ENCODE results near the gene ACTL7B. TPM values are rescaled to one million over a fixed set of nuclear protein-coding genes. Genes with fewer than 3 reads are reported as not detected.

The ACTL7B gene
- total RNA-seq, 1 donor from 2014 or later, result not detected

- Mint-ChIP-seq H3K4me3 (ENCODE audit: unreplicated experiment) (no peak overlapping the region), H3K9me3 (ENCODE audit: unreplicated experiment) (peaks cover 4% of the 10 kb centered on the region), H3K27me3 (ENCODE audit: low read depth, unreplicated experiment) (peaks cover 10% of the 10 kb centered on the region), H3K36me3 (ENCODE audit: low read depth, unreplicated experiment) (no peaks in the 10 kb centered on the region), H3K27ac (ENCODE audit: unreplicated experiment) (no peak overlapping the region), H3K4me1 (ENCODE audit: low read depth, unreplicated experiment) (peaks cover 8% of the 10 kb centered on the region)
- FAIRE-seq (no peak), DNase-seq (ENCODE audit: low read depth) (no peak)
- Histone ChIP-seq H3K36me3 (ENCODE audit: insufficient read depth, low read length) (no peaks in the 10 kb centered on the region), H3K9me3 (ENCODE audit: insufficient read depth, low read depth, low read length) (no peaks in the 10 kb centered on the region), H3K9ac (ENCODE audit: low read length) (no peak overlapping the region), H3K4me2 (ENCODE audit: low read length) (no peak overlapping the region), H3K4me3 (ENCODE audit: insufficient read depth, low read depth, low read length) (no peak overlapping the region), H3K27ac (ENCODE audit: low read depth, low read length) (no peak overlapping the region), H2AFZ (ENCODE audit: low read depth, low read length) (no peak overlapping the region), H3K79me2 (ENCODE audit: insufficient read depth, low read length) (no peaks in the 10 kb centered on the region), H4K20me1 (ENCODE audit: insufficient read depth, low read length) (no peaks in the 10 kb centered on the region), H3K4me1 (ENCODE audit: insufficient read depth, low read length) (no peaks in the 10 kb centered on the region), H3K27me3 (ENCODE audit: insufficient read depth, low read length) (peaks cover 14% of the 10 kb centered on the region)
- TF ChIP-seq CTCF (IDR thresholded peaks at IDR 0.05; ENCODE audit: insufficient read depth, low read depth, low read length) (no peak), EZH2 (IDR thresholded peaks at IDR 0.05; ENCODE audit: insufficient read depth, low read length) (no peak)
Observed at GRCh38 chr9:108809269-108809668, 46.5 kb downstream of the ACTL7B start.

Other genes with a start within 250 kb of the ACTL7B start
- not detected in 2 replicates for gene ACTL7A, start 6.3 kb upstream of the ACTL7B start, total RNA-seq
- 20.7 and 23.4 TPM in 2 replicates for gene ELP1, start 78.1 kb upstream of the ACTL7B start, total RNA-seq
- 16.3 and 16.7 TPM in 2 replicates for gene ABITRAM, start 78.4 kb upstream of the ACTL7B start, total RNA-seq
- 25.5 and 35.1 TPM in 2 replicates for gene CTNNAL1, start 157.5 kb upstream of the ACTL7B start, total RNA-seq